ENCODE data around the gene EIF2AK3. TPM values are rescaled to one million over a fixed set of nuclear protein-coding genes. Genes with fewer than 3 reads are reported as not detected.

EIF2AK3 gene
- polyA plus RNA-seq, 1 donor from 2014 or later, result 23.2 TPM

DNA sequence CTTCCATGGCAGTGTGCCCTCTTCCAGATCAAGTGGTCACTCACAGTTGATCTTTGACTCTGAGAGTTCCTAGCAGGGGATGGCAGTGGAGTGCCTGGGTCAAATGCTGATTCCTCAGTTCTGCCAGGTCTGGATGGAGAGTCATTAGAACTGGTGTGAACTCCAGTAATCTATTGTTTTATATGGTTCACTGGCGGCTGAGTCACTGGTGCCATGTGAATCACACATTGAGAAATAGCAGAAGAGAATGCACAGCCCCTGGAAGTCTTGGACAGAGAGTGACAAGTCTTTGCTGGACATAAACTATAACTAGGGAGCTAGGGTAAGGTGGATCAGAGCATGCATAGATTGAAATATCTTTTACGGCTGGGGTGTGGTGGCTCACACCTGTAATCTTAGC lies 86.9 kb downstream of the EIF2AK3 start:
- H3K27me3 ChIP-seq (ENCODE audit: insufficient read depth, low read depth, low read length), result no peaks in the 10 kb centered on the region
- no peak overlapping the region for H2AFZ ChIP-seq (ENCODE audit: low read depth, low read length)
- H3K9ac ChIP-seq (ENCODE audit: low read length), result no peak overlapping the region
- H3K4me3 ChIP-seq (ENCODE audit: low read length), result no peak overlapping the region
- no peaks in the 10 kb centered on the region for H3K9me3 ChIP-seq (ENCODE audit: low read length)
- H3K27ac ChIP-seq (ENCODE audit: low read length), result no peak overlapping the region
- TF ChIP-seq POLR2AphosphoS5 (IDR thresholded peaks at IDR 0.05) (no peak), TAF1 (IDR thresholded peaks at IDR 0.05; ENCODE audit: low read depth) (no peak), RAD21 (conservative IDR thresholded peaks at IDR 0.05) (no peak), SMC3 (conservative IDR thresholded peaks at IDR 0.05; ENCODE audit: poor library complexity) (no peak), MXI1 (conservative IDR thresholded peaks at IDR 0.05; ENCODE audit: poor library complexity, severe bottlenecking) (no peak), EP300 (conservative IDR thresholded peaks at IDR 0.05; ENCODE audit: poor library complexity, severe bottlenecking) (no peak), EZH2 (IDR thresholded peaks at IDR 0.05; ENCODE audit: borderline replicate concordance, insufficient read depth, low read length, poor library complexity, severe bottlenecking) (no peak)
- TF ChIP-seq, protein P1, sequence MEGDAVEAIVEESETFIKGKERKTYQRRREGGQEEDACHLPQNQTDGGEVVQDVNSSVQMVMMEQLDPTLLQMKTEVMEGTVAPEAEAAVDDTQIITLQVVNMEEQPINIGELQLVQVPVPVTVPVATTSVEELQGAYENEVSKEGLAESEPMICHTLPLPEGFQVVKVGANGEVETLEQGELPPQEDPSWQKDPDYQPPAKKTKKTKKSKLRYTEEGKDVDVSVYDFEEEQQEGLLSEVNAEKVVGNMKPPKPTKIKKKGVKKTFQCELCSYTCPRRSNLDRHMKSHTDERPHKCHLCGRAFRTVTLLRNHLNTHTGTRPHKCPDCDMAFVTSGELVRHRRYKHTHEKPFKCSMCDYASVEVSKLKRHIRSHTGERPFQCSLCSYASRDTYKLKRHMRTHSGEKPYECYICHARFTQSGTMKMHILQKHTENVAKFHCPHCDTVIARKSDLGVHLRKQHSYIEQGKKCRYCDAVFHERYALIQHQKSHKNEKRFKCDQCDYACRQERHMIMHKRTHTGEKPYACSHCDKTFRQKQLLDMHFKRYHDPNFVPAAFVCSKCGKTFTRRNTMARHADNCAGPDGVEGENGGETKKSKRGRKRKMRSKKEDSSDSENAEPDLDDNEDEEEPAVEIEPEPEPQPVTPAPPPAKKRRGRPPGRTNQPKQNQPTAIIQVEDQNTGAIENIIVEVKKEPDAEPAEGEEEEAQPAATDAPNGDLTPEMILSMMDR (IDR thresholded peaks at IDR 0.05; ENCODE audit: poor library complexity, severe bottlenecking), result no peak
- TF ChIP-seq, protein P2, sequence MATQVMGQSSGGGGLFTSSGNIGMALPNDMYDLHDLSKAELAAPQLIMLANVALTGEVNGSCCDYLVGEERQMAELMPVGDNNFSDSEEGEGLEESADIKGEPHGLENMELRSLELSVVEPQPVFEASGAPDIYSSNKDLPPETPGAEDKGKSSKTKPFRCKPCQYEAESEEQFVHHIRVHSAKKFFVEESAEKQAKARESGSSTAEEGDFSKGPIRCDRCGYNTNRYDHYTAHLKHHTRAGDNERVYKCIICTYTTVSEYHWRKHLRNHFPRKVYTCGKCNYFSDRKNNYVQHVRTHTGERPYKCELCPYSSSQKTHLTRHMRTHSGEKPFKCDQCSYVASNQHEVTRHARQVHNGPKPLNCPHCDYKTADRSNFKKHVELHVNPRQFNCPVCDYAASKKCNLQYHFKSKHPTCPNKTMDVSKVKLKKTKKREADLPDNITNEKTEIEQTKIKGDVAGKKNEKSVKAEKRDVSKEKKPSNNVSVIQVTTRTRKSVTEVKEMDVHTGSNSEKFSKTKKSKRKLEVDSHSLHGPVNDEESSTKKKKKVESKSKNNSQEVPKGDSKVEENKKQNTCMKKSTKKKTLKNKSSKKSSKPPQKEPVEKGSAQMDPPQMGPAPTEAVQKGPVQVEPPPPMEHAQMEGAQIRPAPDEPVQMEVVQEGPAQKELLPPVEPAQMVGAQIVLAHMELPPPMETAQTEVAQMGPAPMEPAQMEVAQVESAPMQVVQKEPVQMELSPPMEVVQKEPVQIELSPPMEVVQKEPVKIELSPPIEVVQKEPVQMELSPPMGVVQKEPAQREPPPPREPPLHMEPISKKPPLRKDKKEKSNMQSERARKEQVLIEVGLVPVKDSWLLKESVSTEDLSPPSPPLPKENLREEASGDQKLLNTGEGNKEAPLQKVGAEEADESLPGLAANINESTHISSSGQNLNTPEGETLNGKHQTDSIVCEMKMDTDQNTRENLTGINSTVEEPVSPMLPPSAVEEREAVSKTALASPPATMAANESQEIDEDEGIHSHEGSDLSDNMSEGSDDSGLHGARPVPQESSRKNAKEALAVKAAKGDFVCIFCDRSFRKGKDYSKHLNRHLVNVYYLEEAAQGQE (IDR thresholded peaks at IDR 0.05; ENCODE audit: borderline replicate concordance), result no peak
- H3K79me2 ChIP-seq (replicated peaks; ENCODE audit: insufficient read depth, low read length), result no peaks in the 10 kb centered on the region
- H4K20me1 ChIP-seq (ENCODE audit: insufficient read depth), result no peaks in the 10 kb centered on the region
- no peak overlapping the region for H3K4me2 ChIP-seq (ENCODE audit: low read length)
- no peaks in the 10 kb centered on the region for H3K36me3 ChIP-seq (ENCODE audit: insufficient read depth, low read length)
- H3F3A ChIP-seq (ENCODE audit: insufficient read depth, low read length, poor library complexity, severe bottlenecking), result no peaks in the 10 kb centered on the region
- no peaks in the 10 kb centered on the region for H3K9me2 ChIP-seq (ENCODE audit: insufficient read depth, low read length)

DNA sequence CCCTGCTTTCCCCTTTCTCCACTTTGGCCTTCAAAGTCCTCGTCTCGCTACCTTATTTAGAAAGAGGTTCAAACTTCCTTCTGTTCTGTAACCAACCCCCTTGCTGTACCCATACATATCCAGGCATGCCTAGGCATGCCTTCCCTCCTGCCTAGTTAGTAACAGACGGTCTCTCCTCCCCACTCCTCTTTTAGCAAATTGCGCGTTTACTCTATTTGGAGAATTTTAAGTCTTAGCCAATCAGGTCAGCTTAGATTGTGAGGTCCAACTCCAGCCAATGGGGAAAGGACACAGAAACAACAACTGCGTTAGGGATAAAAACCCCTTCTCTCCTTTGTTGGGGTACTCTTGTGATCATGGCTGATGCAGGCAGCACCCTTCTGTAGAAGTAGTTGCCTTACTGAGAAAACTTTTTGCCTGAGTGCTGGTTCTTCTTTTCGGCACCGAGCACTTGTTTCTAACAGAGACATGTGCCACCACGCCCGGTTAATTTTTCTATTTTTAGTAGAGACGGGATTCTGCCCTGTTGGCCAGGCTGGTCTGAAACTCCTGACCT lies 88.8 kb downstream of the EIF2AK3 start:
- Histone ChIP-seq H3F3A (ENCODE audit: insufficient read depth, low read length, poor library complexity, severe bottlenecking) (no peaks in the 10 kb centered on the region), H3K9me3 (ENCODE audit: low read length) (no peaks in the 10 kb centered on the region), H4K20me1 (ENCODE audit: insufficient read depth) (no peaks in the 10 kb centered on the region), H3K4me2 (ENCODE audit: low read length) (no peak overlapping the region), H2AFZ (ENCODE audit: low read depth, low read length) (no peak overlapping the region), H3K27ac (ENCODE audit: low read length) (no peak overlapping the region), H3K36me3 (ENCODE audit: insufficient read depth, low read length) (no peaks in the 10 kb centered on the region), H3K27me3 (ENCODE audit: insufficient read depth, low read depth, low read length) (no peaks in the 10 kb centered on the region), H3K4me3 (ENCODE audit: low read length) (no peak overlapping the region), H3K9me2 (ENCODE audit: insufficient read depth, low read length) (no peaks in the 10 kb centered on the region), H3K79me2 (replicated peaks; ENCODE audit: insufficient read depth, low read length) (no peaks in the 10 kb centered on the region), H3K9ac (ENCODE audit: low read length) (no peak overlapping the region)
- no peak for TF ChIP-seq TAF1 (IDR thresholded peaks at IDR 0.05; ENCODE audit: low read depth)
- no peak for TF ChIP-seq POLR2AphosphoS5 (IDR thresholded peaks at IDR 0.05)
- no peak for TF ChIP-seq RAD21 (conservative IDR thresholded peaks at IDR 0.05)
- no peak for TF ChIP-seq EP300 (conservative IDR thresholded peaks at IDR 0.05; ENCODE audit: poor library complexity, severe bottlenecking)
- TF ChIP-seq MXI1 (conservative IDR thresholded peaks at IDR 0.05; ENCODE audit: poor library complexity, severe bottlenecking), result no peak

Measured in neural cell (in vitro differentiated cells).